Medulla oblongata (tissue), 1 donor: ENCODE measurements around the gene TUFM.
"Not testable (repeated sequence)": the region's sequence is repeated elsewhere in the genome, so short reads cannot be mapped to it uniquely, and the experiment has no call there.

Experiments used
- DNase-seq: peaks from one replicate; pipeline ENCODE4 v3.0.0-alpha.2; 2015; ENCODE audit errors: extremely low spot score

Gene TUFM

GRCh38 chr16:28875134-28876018, 29.2 kb upstream of the TUFM start:
- no peak for DNase-seq

GRCh38 chr16:28874406-28874805, 28.3 kb upstream of the TUFM start:
- DNase-seq, result no peak

GRCh38 chr16:28873543-28874201, 27.5 kb upstream of the TUFM start:
- no peak for DNase-seq

GRCh38 chr16:28872952-28873351, 26.8 kb upstream of the TUFM start:
- no peak for DNase-seq

GRCh38 chr16:28869201-28869600, 23.1 kb upstream of the TUFM start:
- no peak for DNase-seq

GRCh38 chr16:28867646-28868045, 21.5 kb upstream of the TUFM start:
- DNase-seq, result not testable (repeated sequence)

GRCh38 chr16:28867241-28867640, 21.1 kb upstream of the TUFM start:
- no peak for DNase-seq

GRCh38 chr16:28866454-28866804, 20.3 kb upstream of the TUFM start:
- DNase-seq, result no peak

- no peak for DNase-seq
Measured at GRCh38 chr16:28865722-28866453, 19.7 kb upstream of the TUFM start.

- no peak for DNase-seq
Measured at GRCh38 chr16:28865001-28865688, 19.0 kb upstream of the TUFM start.

GRCh38 chr16:28863929-28864793, 18.0 kb upstream of the TUFM start:
- DNase-seq, result no peak

- DNase-seq, result no peak
Measured at GRCh38 chr16:28859326-28859725, 13.2 kb upstream of the TUFM start.

- no peak for DNase-seq
Measured at GRCh38 chr16:28858421-28858820, 12.3 kb upstream of the TUFM start.

GRCh38 chr16:28846933-28847273, 755 bp upstream of the TUFM start:
- no peak for DNase-seq

- DNase-seq, result no peak
Measured at GRCh38 chr16:28845761-28846079, 428 bp downstream of the TUFM start.

GRCh38 chr16:28845293-28845692, 855 bp downstream of the TUFM start:
- DNase-seq, result no peak

- no peak for DNase-seq
Measured at GRCh38 chr16:28844226-28844885, 1.8 kb downstream of the TUFM start.

GRCh38 chr16:28843766-28844165, 2.4 kb downstream of the TUFM start:
- no peak for DNase-seq

GRCh38 chr16:28842696-28843095, 3.5 kb downstream of the TUFM start:
- no peak for DNase-seq

GRCh38 chr16:28839899-28840298, 6.2 kb downstream of the TUFM start:
- peak; percentile 48 for DNase-seq
